Peyer's patch (tissue), 4 donors: ENCODE results near the gene UNC119. TPM values are rescaled to one million over a fixed set of nuclear protein-coding genes. Genes with fewer than 3 reads are reported as not detected.

ENCODE experiments used
- DNase-seq, 3 donors: peaks; one replicate each; pipeline ENCODE4 v3.0.0-alpha.2; 2017 to 2019
- H3K27ac ChIP-seq, 4 donors: fragments of 200-600 bp; sonication (generic); one replicate each; pipeline ENCODE4 v1.5.1; 2016 to 2019
- H3K27me3 ChIP-seq, 2 donors: fragments of 200-600 bp; sonication (generic); one replicate each; pipeline ENCODE4 v1.5.1; 2019
- H3K36me3 ChIP-seq, 3 donors: fragments of 200-600 bp; sonication (generic); one replicate each; pipeline ENCODE4 v1.5.1; 2016 to 2019
- H3K4me1 ChIP-seq, 4 donors: fragments of 200-600 bp; sonication (generic); one replicate each; pipeline ENCODE4 v1.5.1; 2016 to 2019
- H3K4me3 ChIP-seq, 4 donors: fragments of 200-600 bp; sonication (generic); 1 replicate in 3 of 4; 2 replicates in 1 of 4; pipeline ENCODE4 v1.5.1; 2016 to 2019; ENCODE audit warnings: mild to moderate bottlenecking in 1 of 4
- H3K9me3 ChIP-seq, 4 donors: fragments of 200-600 bp; sonication (generic); one replicate each; pipeline ENCODE4 v1.5.1; 2016 to 2019; ENCODE audit warnings: mild to moderate bottlenecking in 1 of 4
- CTCF ChIP-seq, 6 experiments: fragments of 450-650 bp in 4 of 6; fragments of 200-600 bp in 2 of 6; sonication (generic) in 1 of 6; IDR thresholded peaks; one replicate each; pipeline ENCODE4 v1.5.1; 2017 to 2019; ENCODE audit warnings: antibody characterized with exemption in 6 of 6, mild to moderate bottlenecking in 3 of 6, moderate library complexity in 1 of 6
- POLR2A ChIP-seq, 2 donors: fragments of 450-650 bp; IDR thresholded peaks; one replicate each; pipeline ENCODE4 v1.5.1; 2017; ENCODE audit warnings: antibody characterized with exemption in 2 of 2, mild to moderate bottlenecking in 2 of 2, moderate library complexity in 2 of 2
- total RNA-seq, 4 donors: library from RNA; depleted of rRNA; stranded (reverse); fragments of >200 nt; gene quantifications; one replicate each; pipeline ENCODE4 v1.1.0, GENCODE V29; 2016

UNC119 gene
- total RNA-seq, 4 donors from 2014 or later, result 22.6 to 39.2 (median 31.4) TPM

DNA sequence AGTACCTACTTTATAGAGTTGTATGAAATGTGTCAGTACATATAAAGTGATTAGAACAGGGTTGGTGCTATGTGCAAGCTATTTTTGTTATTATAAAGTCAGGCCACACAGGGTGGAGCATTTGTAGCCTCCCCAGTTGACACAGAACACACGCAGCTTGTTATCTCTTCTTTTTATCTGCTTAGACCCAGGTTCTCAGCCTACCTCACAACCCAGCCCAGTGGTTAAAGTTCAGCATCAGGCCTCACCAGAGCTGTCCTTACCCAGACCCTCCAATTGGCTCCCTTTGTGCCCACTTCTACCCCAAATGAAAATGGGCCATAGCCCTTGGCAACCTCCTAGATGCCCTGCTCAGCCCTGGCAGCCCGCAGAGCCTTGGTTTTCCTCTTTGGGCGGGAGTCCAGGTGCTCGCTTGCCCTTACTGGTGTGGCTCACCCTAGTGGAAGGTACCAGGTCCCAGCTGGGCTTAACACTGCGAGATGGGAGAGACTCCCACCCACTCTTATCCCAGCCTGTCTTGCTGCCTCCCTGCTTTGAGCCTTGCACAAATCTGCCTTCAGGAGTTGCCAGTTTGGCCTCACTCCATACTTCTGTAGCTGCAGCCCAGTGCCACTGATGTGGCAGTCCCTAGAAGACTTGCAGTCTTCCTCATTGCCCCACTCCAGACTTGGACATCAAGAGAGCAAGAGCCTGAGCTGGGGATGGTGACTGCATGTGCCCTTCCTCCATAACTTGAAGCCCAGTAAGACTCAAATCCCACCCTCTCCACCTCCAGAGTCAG lies 20.0 kb upstream of the UNC119 start:
- Histone ChIP-seq H3K4me3 (peak overlapping the region in 3 of 4 donors; percentile 79 to 93 (median 89)), H3K4me1 (peaks cover 0 to 54% (median 15%) of the 10 kb centered on the region in 4 donors)

GRCh38 chr17:28571361-28572122 lies 19.1 kb upstream of the UNC119 start, which contains the start of gene PIGS:
PIGS (minus strand) TSS chr17:28571524; CDS start chr17:28571496, 28 bp downstream.
- Histone ChIP-seq H3K36me3 (peaks cover 0 to 17% (median 0%) of the 10 kb centered on the region in 3 donors), H3K9me3 (no peaks in the 10 kb centered on the region), H3K27me3 (no peaks in the 10 kb centered on the region), H3K4me1 (peaks cover 5 to 53% (median 13%) of the 10 kb centered on the region in 4 donors), H3K4me3 (peak within 1 kb of the TSS; percentile 79 to 93 (median 88)), H3K27ac (peak within 1 kb of the TSS; percentile 82 to 91 (median 86))
- DNase-seq, result peak; percentile 94 to 98 (median 97)
- TF ChIP-seq POLR2A (IDR thresholded peaks at IDR 0.05) (peak; percentile 87 to 94), CTCF (IDR thresholded peaks at IDR 0.05) (no peak)

More for the DNA sequence above, 20.0 kb upstream of the UNC119 start:
- no peaks in the 10 kb centered on the region for H3K27me3 ChIP-seq
- TF ChIP-seq CTCF (IDR thresholded peaks at IDR 0.05) (no peak), POLR2A (IDR thresholded peaks at IDR 0.05) (peak in 1 of 2 donors; percentile 35)
- H3K36me3 ChIP-seq, result peaks cover 0 to 8% (median 0%) of the 10 kb centered on the region in 3 donors
- DNase-seq, result peak in 1 of 3 donors; percentile 66
- peak overlapping the region in 3 of 4 donors; percentile 82 to 91 (median 86) for H3K27ac ChIP-seq
- H3K9me3 ChIP-seq, result no peaks in the 10 kb centered on the region

- Histone ChIP-seq H3K9me3 (no peaks in the 10 kb centered on the region), H3K27me3 (no peaks in the 10 kb centered on the region), H3K27ac (peak overlapping the region; percentile 82 to 91 (median 86)), H3K4me3 (peak overlapping the region; percentile 79 to 93 (median 88)), H3K4me1 (peaks cover 5 to 51% (median 13%) of the 10 kb centered on the region in 4 donors), H3K36me3 (peaks cover 0 to 20% (median 0%) of the 10 kb centered on the region in 3 donors)
- DNase-seq, result peak; percentile 65 to 78 (median 73)
- TF ChIP-seq CTCF (IDR thresholded peaks at IDR 0.05), result no peak
- TF ChIP-seq POLR2A (IDR thresholded peaks at IDR 0.05), result no peak
These were observed 18.4 kb upstream of the UNC119 start for GRCh38 chr17:28570716-28571360.

DNA sequence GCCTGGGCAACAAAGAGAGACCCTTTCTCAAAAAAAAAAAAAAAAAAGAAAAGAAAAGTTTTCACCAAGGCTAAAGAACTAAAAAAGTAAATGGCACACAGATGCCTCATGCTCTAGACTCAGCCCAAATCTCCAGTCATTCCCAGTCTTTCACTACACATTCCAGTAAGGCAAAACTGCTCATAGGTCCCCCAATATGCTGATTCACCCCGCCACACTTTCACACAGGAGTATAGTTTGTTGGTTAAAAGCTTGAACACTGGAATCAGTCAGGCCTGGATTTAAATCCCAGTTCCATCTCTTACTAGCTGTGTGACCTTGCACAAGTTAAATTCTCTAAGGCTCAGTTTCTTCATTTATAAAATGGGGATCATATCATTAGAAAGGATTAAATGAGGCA lies 17.0 kb upstream of the UNC119 start:
- Histone ChIP-seq H3K27me3 (no peaks in the 10 kb centered on the region), H3K4me3 (no peak overlapping the region), H3K27ac (no peak overlapping the region), H3K9me3 (no peaks in the 10 kb centered on the region), H3K36me3 (peaks cover 0 to 20% (median 0%) of the 10 kb centered on the region in 3 donors), H3K4me1 (peaks cover 5 to 42% (median 13%) of the 10 kb centered on the region in 4 donors)
- DNase-seq, result no peak
- no peak for TF ChIP-seq POLR2A (IDR thresholded peaks at IDR 0.05)
- TF ChIP-seq CTCF (IDR thresholded peaks at IDR 0.05), result no peak

DNA sequence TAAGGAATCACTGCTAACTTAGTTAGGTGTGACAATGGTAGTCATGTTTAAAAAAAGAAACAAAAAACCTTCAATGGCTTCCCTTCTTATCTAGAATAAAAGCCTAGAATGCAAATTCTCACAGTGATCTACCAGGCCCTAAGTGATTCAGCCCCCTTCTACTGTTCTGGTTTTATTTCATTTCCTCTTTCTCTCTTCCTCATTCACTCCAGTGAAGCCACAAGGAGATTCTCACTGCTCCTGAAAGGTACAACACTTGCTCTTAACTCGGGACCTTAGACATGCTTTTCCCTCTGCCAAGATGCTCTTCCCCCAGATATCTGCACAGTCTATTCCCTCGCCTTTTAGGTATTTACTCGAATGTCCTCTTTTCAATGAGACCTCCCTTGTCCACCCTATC lies 15.2 kb upstream of the UNC119 start:
- no peak for DNase-seq
- no peak overlapping the region for H3K27ac ChIP-seq
- H3K4me1 ChIP-seq, result peaks cover 4 to 30% (median 13%) of the 10 kb centered on the region in 4 donors
- H3K4me3 ChIP-seq, result no peak overlapping the region
- no peaks in the 10 kb centered on the region for H3K27me3 ChIP-seq
- TF ChIP-seq CTCF (IDR thresholded peaks at IDR 0.05), result no peak
- TF ChIP-seq POLR2A (IDR thresholded peaks at IDR 0.05), result no peak
- peaks cover 0 to 36% (median 0%) of the 10 kb centered on the region in 3 donors for H3K36me3 ChIP-seq
- H3K9me3 ChIP-seq, result no peaks in the 10 kb centered on the region
